NK-92 (cell line): ENCODE results near the gene PLOD3.

Source experiments
- DNase-seq: peaks from one replicate; lab custom pipeline; 2025; ENCODE audit not compliant: unreplicated experiment; lab: John Stamatoyannopoulos, UW

PLOD3 gene

GRCh38 chr7:101166909-101167644 lies 50.3 kb downstream of the PLOD3 start:
- no peak for DNase-seq

DNA sequence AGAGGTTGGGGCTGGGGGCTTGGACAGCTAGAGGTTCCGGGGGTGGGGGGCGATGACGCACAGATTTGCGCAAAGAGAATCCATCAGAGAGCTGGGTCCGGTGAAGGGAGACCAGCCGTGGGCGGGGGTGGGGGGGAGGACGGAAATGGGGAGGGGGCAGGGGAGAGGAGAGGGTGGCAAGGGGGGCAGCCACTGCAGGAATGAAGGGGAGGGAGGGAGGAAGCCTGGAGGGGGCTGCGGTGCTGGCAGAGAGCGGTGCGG lies 50.8 kb downstream of the PLOD3 start:
- DNase-seq: no peak

GRCh38 chr7:101165958-101166647 lies 51.3 kb downstream of the PLOD3 start:
- DNase-seq: no peak

- peak; percentile 17 for DNase-seq
Measured at GRCh38 chr7:101165075-101165957, 52.1 kb downstream of the PLOD3 start, which contains the start of gene VGF. TSS of gene VGF (minus strand) at chr7:101165569. CDS start at chr7:101164843, 726 bp downstream.

DNA sequence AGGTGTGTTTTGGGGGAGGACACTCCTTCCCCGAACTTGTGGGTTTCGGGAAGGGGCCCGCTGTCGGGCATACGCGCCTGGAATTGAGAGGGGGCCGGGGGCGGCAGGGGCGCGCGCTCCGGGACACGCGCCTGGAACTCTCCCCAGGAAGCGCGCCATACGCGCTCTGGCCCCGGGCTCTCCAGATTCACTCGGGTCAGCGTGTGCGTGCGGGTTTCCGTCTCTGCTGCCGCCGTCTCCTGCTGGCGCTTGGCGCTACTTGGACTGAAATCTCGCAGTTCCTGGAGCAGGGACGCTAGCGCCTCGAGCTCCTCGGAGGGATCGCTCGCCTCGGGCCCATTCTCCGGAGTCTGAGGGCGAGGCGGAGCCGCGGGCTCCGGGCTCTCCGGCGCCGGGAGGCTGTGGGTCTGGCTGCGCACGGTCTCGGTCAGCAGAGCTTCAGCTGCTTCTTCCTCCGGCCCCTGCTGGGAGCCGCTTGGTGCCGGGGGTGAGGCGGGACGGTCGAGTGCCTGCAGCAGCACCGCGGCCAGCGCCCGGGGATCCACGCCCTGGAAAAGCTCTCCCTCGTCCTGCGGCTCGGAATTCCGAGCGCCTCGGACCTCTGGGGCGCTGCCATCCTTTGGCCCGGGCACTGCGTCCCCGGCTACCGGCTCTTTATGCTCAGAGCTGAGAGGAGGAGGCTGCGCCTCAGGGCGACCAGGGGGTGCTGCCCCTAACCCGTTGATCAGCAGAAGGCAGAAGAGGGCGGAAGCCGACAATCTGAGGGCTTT lies 53.1 kb downstream of the PLOD3 start:
- DNase-seq: no peak

GRCh38 chr7:101163279-101164070 lies 53.9 kb downstream of the PLOD3 start:
- no peak for DNase-seq

DNA sequence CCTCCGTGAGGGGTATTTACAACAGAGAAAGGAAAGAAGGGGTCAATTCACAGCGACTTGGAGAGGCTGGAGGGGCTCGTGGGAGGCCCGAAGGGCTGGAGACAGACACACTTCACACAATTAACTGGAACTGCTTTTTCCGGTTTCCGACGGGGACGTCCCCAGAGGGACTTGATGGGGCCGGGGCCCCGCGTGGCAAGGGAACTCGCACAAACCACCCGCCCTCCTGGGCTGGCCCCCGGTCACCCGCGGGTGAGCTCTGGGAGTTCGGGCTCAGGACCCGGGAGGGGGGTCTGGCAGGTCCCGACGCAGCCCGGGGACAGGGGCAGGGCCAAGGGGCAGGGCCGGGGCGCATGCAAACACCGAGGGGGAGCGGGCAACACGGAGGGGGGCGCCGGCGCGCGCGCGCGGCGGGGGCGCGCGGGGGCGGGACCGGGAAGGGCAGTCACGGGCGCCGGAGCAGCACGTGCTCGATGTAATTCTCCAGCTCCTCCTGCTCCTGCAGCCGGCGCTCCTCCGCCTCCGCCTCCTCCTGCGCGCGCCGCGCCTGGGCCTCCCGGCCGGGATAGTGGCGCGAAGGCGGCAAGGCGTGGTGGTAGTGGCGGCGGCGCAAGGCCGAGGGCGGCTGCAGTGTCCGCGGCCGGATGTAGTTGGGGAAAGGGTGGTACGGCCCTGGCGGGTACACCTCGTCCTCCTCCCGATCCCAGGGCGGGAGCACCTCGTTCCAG lies 54.7 kb downstream of the PLOD3 start:
- DNase-seq: no peak

- no peak for DNase-seq
Measured at GRCh38 chr7:101161692-101162471, 55.5 kb downstream of the PLOD3 start.

GRCh38 chr7:101160910-101161309 lies 56.5 kb downstream of the PLOD3 start:
- no peak for DNase-seq

- DNase-seq: no peak
Measured at GRCh38 chr7:101159696-101160674, 57.4 kb downstream of the PLOD3 start.

- DNase-seq: no peak
Measured at GRCh38 chr7:101156866-101157589, 60.4 kb downstream of the PLOD3 start.

DNA sequence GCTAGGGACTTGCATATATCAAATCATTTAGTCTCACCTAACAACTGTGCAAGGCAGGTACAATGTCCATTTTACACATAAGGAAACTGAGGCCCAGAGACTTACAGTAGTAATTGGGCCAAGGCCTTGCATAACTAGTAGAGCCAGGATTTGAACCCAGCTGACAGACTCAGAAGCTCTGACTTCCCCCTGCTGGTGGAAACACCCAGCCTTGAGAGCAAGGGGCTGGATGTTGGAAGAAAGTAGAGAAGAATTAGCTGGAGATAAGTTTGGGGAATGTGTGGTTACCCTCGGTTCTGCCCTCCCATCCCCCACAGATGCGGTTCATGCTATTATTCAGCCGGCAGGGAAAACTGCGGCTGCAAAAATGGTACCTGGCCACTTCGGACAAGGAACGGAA lies 61.1 kb downstream of the PLOD3 start:
- DNase-seq: no peak
